A673 (cell line): Measurements from ENCODE around the gene GIGYF2. TPM values are rescaled to one million over a fixed set of nuclear protein-coding genes. Genes with fewer than 3 reads are reported as not detected.

Experiments used
- BruUV-seq: library from RNA; stranded (reverse); fragments of 400-500 nt; replicated peaks from 2 replicates; lab custom pipeline; 2021; lab: Mats Ljungman, UMichigan
- CTCF ChIA-PET: fragments of 300-600 bp; sonication (Branson Sonifier 250); formaldehyde crosslinking; loops from one replicate; lab custom pipeline; 2022; ENCODE audit warnings: antibody characterized with exemption; lab: Charles Lee
- POLR2A ChIA-PET: fragments of 300-600 bp; sonication (Branson Sonifier 250); formaldehyde crosslinking; loops from one replicate; lab custom pipeline; 2022; ENCODE audit warnings: antibody characterized with exemption; ENCODE audit not compliant: low non-redundant PET; lab: Charles Lee
- DNase-seq: peaks from one replicate; pipeline ENCODE4 v3.0.0-alpha.2; 2015; ENCODE audit warnings: low spot score
- H3K27ac ChIP-seq: fragments of 200-600 bp; sonication (generic); 2 replicates; pipeline ENCODE4 v1.5.1; 2016; ENCODE audit warnings: mixed run types, low read depth, mild to moderate bottlenecking, mixed read lengths, antibody characterized with exemption, low read length; ENCODE audit not compliant: poor library complexity, severe bottlenecking
- H3K27me3 ChIP-seq: fragments of 200-600 bp; sonication (generic); replicated peaks from 2 replicates; pipeline ENCODE4 v1.6.1; 2017; ENCODE audit warnings: mixed run types, low read depth, mild to moderate bottlenecking, mixed read lengths, antibody characterized with exemption, low read length; ENCODE audit not compliant: insufficient read depth, poor library complexity
- H3K36me3 ChIP-seq: fragments of 200-600 bp; sonication (generic); 2 replicates; pipeline ENCODE4 v1.6.1; 2016; ENCODE audit warnings: mixed run types, mild to moderate bottlenecking, mixed read lengths, antibody characterized with exemption, low read length; ENCODE audit not compliant: insufficient read depth, poor library complexity, severe bottlenecking
- H3K4me1 ChIP-seq: fragments of 200-600 bp; sonication (generic); 2 replicates; pipeline ENCODE4 v1.6.1; 2017; ENCODE audit warnings: mixed run types, mild to moderate bottlenecking, mixed read lengths, antibody characterized with exemption, low read length; ENCODE audit not compliant: insufficient read depth, poor library complexity, severe bottlenecking
- H3K4me3 ChIP-seq: fragments of 200-600 bp; sonication (generic); 2 replicates; pipeline ENCODE4 v1.5.1; 2016; ENCODE audit warnings: low read depth, mixed run types, mild to moderate bottlenecking, mixed read lengths, low read length; ENCODE audit not compliant: poor library complexity, severe bottlenecking
- H3K9me3 ChIP-seq: fragments of 200-600 bp; sonication (generic); 2 replicates; pipeline ENCODE4 v1.6.1; 2016; ENCODE audit warnings: mixed run types, low read depth, mild to moderate bottlenecking, mixed read lengths, antibody characterized with exemption, low read length; ENCODE audit not compliant: poor library complexity, severe bottlenecking
- CTCF ChIP-seq: fragments of 300-800, 200-600 bp; sonication (generic); conservative IDR thresholded peaks from 2 replicates; pipeline ENCODE4 v1.5.1; 2017; ENCODE audit warnings: low read depth, mild to moderate bottlenecking, antibody characterized with exemption, low read length, moderate library complexity, mixed read lengths
- EZH2 ChIP-seq: fragments of 200-600 bp; sonication (generic); IDR thresholded peaks from 2 replicates; pipeline ENCODE4 v1.6.1; 2017; ENCODE audit warnings: borderline replicate concordance, low read depth, mild to moderate bottlenecking, mixed read lengths, antibody characterized with exemption, low read length; ENCODE audit not compliant: poor library complexity, severe bottlenecking
- intact Hi-C: fragments of 100-400 bp; cut with micrococcal nuclease; formaldehyde crosslinking; loops from one replicate; pipeline ENCODE4 v1.10.0; 2022; ENCODE audit not compliant: unreplicated experiment
- total RNA-seq: library from RNA; stranded (reverse); gene quantifications from 2 replicates; pipeline ENCODE4 v1.2.3, GENCODE V29; 2021

GIGYF2 gene
- total RNA-seq, 1 experiment from 2014 or later: 62.8 TPM

- no TSS peak for BruUV-seq
- H3K4me1 ChIP-seq: no peaks in the 10 kb centered on the region
- TF ChIP-seq EZH2 (no peak), CTCF (no peak)
- H3K27me3 ChIP-seq: no peaks in the 10 kb centered on the region
- no peak overlapping the region for H3K27ac ChIP-seq
- H3K9me3 ChIP-seq: no peaks in the 10 kb centered on the region
- DNase-seq: no peak
- H3K4me3 ChIP-seq: no peak overlapping the region
- ChIA-PET CTCF (no interaction called here), POLR2A (no interaction called here)
- H3K36me3 ChIP-seq: no peaks in the 10 kb centered on the region
- intact Hi-C loops: no loop called here
Observed at GRCh38 chr2:232667989-232668583, 29.0 kb upstream of the GIGYF2 start.

DNA sequence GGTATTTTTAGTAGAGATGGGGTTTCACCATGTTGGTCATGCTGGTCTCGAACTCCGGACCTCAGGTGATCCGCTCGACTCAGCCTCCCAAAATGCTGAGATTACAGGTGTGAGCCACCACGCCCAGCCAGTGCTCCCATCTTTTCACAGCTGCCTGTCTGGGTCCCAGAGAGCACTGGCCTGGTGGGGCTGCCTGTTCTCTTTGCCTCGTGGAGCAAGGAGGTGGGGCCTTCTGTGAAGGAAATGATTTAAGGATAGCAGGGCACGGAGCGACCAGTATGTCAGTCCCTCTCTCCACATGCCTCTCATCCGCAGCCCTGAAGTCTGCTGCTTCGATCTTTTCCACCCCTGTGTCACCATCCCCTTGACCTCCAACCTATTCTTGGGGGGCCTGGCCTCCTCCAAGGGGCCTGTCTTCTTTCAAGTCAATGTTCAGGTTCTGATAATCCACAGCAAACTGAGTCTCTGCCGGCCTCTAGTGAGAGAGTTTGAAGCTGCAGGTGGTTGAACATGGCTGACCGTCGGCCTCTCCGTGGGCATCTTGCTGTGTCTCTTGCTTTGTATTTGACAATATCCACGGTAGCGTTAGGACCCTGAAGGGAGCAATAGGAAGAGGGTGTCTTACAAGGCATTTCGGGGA is 28.2 kb upstream of the GIGYF2 start:
- no TSS peak for BruUV-seq
- no peak for TF ChIP-seq EZH2
- TF ChIP-seq CTCF: peak; percentile 52
- no peak overlapping the region for H3K27ac ChIP-seq
- no peaks in the 10 kb centered on the region for H3K27me3 ChIP-seq
- intact Hi-C loops: no loop called here
- POLR2A ChIA-PET: no interaction called here
- H3K4me3 ChIP-seq: no peak overlapping the region
- H3K9me3 ChIP-seq: no peaks in the 10 kb centered on the region
- peak; percentile 29 for DNase-seq
- H3K36me3 ChIP-seq: no peaks in the 10 kb centered on the region
- no peaks in the 10 kb centered on the region for H3K4me1 ChIP-seq
- CTCF ChIA-PET: interaction anchor here (0.6 to 1.0 kb wide), 2 partner anchors 13 to 57 kb away, joined by 3 read pairs; no protein-coding TSS in a partner anchor

GRCh38 chr2:232672588-232672987 is 24.5 kb upstream of the GIGYF2 start:
- Histone ChIP-seq H3K27ac (no peak overlapping the region), H3K4me3 (no peak overlapping the region), H3K27me3 (no peaks in the 10 kb centered on the region), H3K36me3 (no peaks in the 10 kb centered on the region), H3K4me1 (no peaks in the 10 kb centered on the region), H3K9me3 (no peaks in the 10 kb centered on the region)
- intact Hi-C loops: no loop called here
- no peak for DNase-seq
- ChIA-PET CTCF (no interaction called here), POLR2A (no interaction called here)
- no TSS peak for BruUV-seq
- TF ChIP-seq CTCF (no peak), EZH2 (no peak)
